Measurements from ENCODE around the gene EXOSC1.

EXOSC1 gene

DNA sequence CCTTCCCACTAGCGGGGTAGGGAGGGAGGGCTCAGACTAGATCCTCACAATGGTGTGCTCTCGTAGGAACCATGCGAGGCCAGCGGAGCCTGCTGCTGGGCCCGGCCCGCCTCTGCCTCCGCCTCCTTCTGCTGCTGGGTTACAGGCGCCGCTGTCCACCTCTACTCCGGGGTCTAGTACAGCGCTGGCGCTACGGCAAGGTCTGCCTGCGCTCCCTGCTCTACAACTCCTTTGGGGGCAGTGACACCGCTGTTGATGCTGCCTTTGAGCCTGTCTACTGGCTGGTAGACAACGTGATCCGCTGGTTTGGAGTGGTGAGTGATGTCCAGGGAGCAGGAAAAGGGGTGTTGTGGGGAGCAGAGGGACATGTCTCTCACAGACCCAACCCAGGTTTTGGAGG lies 5.8 kb upstream of the EXOSC1 start:
- H3K4me3 ChIP-seq (ENCODE audit: low read length), result no peak overlapping the region
- no peak for DNase-seq (ENCODE audit: low read depth)
- TF ChIP-seq, protein P1, sequence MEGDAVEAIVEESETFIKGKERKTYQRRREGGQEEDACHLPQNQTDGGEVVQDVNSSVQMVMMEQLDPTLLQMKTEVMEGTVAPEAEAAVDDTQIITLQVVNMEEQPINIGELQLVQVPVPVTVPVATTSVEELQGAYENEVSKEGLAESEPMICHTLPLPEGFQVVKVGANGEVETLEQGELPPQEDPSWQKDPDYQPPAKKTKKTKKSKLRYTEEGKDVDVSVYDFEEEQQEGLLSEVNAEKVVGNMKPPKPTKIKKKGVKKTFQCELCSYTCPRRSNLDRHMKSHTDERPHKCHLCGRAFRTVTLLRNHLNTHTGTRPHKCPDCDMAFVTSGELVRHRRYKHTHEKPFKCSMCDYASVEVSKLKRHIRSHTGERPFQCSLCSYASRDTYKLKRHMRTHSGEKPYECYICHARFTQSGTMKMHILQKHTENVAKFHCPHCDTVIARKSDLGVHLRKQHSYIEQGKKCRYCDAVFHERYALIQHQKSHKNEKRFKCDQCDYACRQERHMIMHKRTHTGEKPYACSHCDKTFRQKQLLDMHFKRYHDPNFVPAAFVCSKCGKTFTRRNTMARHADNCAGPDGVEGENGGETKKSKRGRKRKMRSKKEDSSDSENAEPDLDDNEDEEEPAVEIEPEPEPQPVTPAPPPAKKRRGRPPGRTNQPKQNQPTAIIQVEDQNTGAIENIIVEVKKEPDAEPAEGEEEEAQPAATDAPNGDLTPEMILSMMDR (IDR thresholded peaks at IDR 0.05; ENCODE audit: insufficient read depth, low read depth, low read length, missing control alignments), result no peak

DNA sequence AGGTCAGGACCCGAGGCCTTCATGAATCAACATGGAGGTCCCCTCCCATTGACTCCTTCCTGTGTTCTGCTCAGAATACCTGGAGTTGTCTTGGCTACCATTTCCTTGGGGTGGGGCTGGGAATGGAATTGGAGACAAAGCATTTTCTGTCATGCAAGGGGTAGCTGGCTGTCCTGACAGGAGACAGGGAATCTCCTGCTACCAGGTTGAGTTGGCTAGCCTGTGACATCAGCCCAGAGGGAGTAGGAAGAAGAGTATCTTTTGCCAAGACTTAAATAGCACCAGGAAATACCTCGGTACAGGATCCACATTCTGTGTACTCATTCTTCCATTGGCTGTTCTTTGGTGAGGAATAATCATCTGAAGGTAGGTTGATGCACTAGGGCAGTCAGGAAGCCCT lies 5.0 kb upstream of the EXOSC1 start:
- peak; percentile 32 for DNase-seq (ENCODE audit: low read depth)
- no peak overlapping the region for H3K4me3 ChIP-seq (ENCODE audit: low read length)
- TF ChIP-seq, protein P1 (IDR thresholded peaks at IDR 0.05; ENCODE audit: insufficient read depth, low read depth, low read length, missing control alignments), result no peak

DNA sequence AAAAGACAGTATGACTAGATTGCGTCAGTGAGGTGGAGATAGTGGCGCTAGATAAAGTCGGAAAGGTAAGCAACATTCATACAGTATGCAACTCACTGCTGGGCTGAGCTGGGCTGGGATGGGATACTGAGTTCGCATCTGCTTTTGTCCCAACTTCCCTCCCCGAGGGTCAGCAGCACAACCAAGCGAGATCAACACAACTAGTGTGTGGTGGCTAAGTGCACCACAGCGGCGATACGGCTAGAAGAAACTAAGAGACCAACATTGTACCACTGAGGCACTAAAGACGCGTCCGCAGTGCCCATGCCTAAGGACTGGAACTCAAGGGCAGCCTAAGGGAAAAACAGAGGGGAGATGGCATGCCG lies 467 bp downstream of the EXOSC1 start:
- peak overlapping the region; percentile 93 for H3K4me3 ChIP-seq (ENCODE audit: low read length)
- TF ChIP-seq, protein P1 (IDR thresholded peaks at IDR 0.05; ENCODE audit: insufficient read depth, low read depth, low read length, missing control alignments), result no peak
- DNase-seq (ENCODE audit: low read depth), result no peak

DNA sequence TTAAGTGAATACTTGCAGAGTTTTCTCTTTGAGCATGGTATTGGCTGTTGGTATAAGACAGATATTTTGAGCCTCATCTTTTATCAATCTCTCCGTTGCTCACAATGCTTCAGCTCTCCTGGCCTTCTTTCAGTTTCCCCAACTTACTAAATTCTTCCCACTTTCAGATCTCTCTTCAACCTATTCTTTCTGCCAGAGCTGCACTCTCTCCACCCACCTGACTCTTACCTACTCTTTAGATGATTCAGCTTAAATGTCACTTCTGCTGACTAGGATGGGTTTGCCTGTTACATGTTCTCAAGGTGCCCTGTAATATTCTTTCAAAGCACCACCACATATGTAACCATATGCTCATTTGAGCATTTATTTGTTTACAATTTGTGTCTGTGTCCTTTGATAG lies 1.6 kb downstream of the EXOSC1 start:
- TF ChIP-seq, protein P1 (IDR thresholded peaks at IDR 0.05; ENCODE audit: insufficient read depth, low read depth, low read length, missing control alignments), result no peak

DNA sequence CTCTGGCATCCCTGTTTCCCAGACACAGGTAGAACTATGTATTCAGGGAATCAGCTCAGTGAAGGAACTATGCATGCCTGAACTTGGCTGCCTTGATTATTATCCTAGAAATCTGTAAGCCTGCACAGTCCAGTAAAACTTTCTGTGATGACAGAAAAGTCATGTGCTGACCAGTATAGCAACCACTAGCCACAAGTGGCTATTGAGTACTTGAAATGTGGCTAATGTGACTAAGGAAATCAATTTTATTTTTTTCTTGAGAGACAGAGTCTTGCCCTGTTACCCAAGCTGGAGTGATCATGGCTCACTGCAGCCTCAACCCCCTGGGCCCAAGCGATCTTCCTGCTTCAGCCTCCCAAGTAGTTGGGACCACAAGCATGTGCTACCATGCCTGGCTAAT lies 3.5 kb downstream of the EXOSC1 start:
- TF ChIP-seq, protein P1 (IDR thresholded peaks at IDR 0.05; ENCODE audit: insufficient read depth, low read depth, low read length, missing control alignments), result no peak
- H3K4me3 ChIP-seq (ENCODE audit: low read length), result no peak overlapping the region

More for the DNA sequence above, 1.6 kb downstream of the EXOSC1 start:
- no peak overlapping the region for H3K4me3 ChIP-seq (ENCODE audit: low read length)
- no peak for DNase-seq (ENCODE audit: low read depth)

DNA sequence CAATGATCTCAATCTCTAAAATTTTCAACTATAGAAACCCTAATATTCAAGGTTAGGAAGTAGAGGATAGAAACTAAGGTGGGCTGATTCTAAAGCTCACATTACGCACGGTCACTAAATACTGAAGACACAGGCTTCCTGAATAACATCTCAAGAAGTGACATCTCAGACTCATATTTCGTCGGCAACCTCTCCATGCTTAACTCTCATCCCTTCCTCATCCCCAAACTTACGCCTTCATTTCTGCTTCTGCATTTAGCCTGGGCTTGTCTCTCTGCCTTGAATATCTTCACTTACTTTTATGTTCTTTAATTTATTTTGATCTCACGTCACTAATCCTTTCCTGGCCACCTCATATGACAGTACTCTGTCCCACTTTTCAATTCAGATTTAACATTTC lies 10.6 kb downstream of the EXOSC1 start:
- TF ChIP-seq, protein P1 (IDR thresholded peaks at IDR 0.05; ENCODE audit: insufficient read depth, low read depth, low read length, missing control alignments), result no peak
- no peak overlapping the region for H3K4me3 ChIP-seq (ENCODE audit: low read length)
- DNase-seq (ENCODE audit: low read depth), result no peak

More for the DNA sequence above, 3.5 kb downstream of the EXOSC1 start:
- DNase-seq (ENCODE audit: low read depth), result no peak

DNA sequence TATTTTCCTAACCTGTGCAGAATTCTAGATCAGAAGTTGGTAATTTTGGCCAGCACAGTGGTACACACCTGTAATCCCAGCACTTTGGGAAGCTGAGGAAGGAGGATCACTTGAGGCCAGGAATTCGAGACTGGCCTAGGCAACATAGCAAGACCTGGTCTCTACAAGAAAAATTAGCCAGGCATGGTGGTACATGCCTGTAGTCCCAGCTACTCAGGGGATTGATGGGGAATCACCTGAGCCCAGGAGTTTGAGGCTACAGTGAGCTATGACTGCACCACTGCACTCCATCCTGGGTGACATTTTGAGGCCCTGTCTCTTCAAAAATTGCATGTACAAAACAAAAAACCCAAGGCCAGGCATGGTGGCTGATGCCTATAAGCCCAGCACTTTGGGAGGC lies 11.2 kb downstream of the EXOSC1 start:
- TF ChIP-seq, protein P1 (IDR thresholded peaks at IDR 0.05; ENCODE audit: insufficient read depth, low read depth, low read length, missing control alignments), result no peak
- no peak overlapping the region for H3K4me3 ChIP-seq (ENCODE audit: low read length)
- DNase-seq (ENCODE audit: low read depth), result no peak

Measured in epithelial cell of esophagus (primary cell).